ENCODE measurements around the gene MDFI.
"Not testable (repeated sequence)": the region's sequence is repeated elsewhere in the genome, so short reads cannot be mapped to it uniquely, and the experiment has no call there.

The MDFI gene

DNA sequence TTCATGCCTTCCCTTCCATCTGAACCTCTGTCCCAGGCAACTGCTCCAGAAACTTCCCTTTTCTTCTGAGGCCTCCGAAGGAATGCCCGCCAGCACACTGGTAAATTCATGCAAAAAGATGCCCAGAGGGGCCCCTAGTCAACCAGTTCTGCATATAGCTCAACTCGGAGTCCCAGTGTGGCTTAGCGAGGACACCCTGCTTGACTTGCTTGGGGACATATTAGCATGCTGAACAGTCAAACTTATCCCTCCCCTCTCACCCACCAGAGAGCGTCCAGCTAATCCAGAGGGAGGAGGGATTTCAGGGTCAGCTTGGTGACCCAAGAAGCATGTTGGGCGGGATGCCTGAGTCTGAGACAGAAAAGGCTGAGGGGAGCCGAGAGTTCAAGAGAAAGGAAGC is 23.0 kb upstream of the MDFI start:
- TF ChIP-seq CTCF (IDR thresholded peaks at IDR 0.05; ENCODE audit: borderline replicate concordance, insufficient read depth, low read depth, low read length): no peak
- H3K4me3 ChIP-seq (ENCODE audit: low read depth, low read length): no peak overlapping the region

- no peak overlapping the region for H3K4me3 ChIP-seq (ENCODE audit: low read depth, low read length)
- TF ChIP-seq CTCF (IDR thresholded peaks at IDR 0.05; ENCODE audit: borderline replicate concordance, insufficient read depth, low read depth, low read length): no peak
Measured at GRCh38 chr6:41618598-41618997, 19.7 kb upstream of the MDFI start.

- H3K4me3 ChIP-seq (ENCODE audit: low read depth, low read length): not testable (repeated sequence)
Measured at GRCh38 chr6:41619193-41619592, 19.1 kb upstream of the MDFI start.

DNA sequence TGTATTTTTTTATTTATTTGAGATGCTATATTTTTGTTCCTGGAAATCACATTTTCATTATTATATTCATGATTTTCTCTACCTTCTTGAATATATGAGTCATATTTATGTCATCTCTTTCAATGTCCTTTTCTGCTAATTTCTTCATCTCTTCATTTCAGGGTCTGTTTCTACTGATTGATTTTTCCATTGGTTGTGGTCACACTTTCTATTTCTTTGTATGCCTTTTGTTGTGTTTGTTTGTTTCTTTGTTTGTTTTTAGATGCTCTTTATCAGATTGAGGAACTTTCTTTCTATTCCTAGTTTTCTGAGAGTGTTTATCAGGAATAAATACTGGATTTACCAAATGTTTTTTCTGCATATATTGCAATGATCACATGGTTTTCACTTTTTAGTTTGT is 16.9 kb upstream of the MDFI start:
- H3K4me3 ChIP-seq (ENCODE audit: low read depth, low read length): no peak overlapping the region
- no peak for TF ChIP-seq CTCF (IDR thresholded peaks at IDR 0.05; ENCODE audit: borderline replicate concordance, insufficient read depth, low read depth, low read length)

DNA sequence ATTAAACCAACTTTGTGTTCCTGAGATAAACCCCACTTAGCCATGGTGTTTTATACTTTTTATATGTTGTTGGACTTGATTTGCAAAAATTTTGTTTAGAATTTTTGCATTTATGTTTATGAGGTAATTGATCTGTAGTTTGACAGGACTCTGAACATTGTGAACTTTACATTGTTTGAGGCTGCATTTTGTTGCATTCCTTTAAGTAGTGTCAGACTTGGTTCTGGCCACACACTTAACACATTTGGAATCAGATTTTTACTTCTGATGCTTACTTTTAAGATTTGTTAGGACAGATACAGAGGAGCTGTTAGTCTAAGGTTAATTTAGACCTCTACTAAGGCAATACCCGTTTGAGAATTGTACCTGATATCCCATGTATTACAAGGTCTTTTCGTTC is 16.5 kb upstream of the MDFI start:
- no peak for TF ChIP-seq CTCF (IDR thresholded peaks at IDR 0.05; ENCODE audit: borderline replicate concordance, insufficient read depth, low read depth, low read length)

GRCh38 chr6:41622206-41622988 is 15.9 kb upstream of the MDFI start:
- TF ChIP-seq CTCF (IDR thresholded peaks at IDR 0.05; ENCODE audit: borderline replicate concordance, insufficient read depth, low read depth, low read length): no peak
- H3K4me3 ChIP-seq (ENCODE audit: low read depth, low read length): no peak overlapping the region

More for the DNA sequence above, 16.5 kb upstream of the MDFI start:
- H3K4me3 ChIP-seq (ENCODE audit: low read depth, low read length): no peak overlapping the region

- H3K4me3 ChIP-seq (ENCODE audit: low read depth, low read length): no peak overlapping the region
- no peak for TF ChIP-seq CTCF (IDR thresholded peaks at IDR 0.05; ENCODE audit: borderline replicate concordance, insufficient read depth, low read depth, low read length)
Measured at GRCh38 chr6:41623330-41623729, 14.9 kb upstream of the MDFI start.

Data from GM12875 (cell line).